Hepatocyte (in vitro differentiated cells): ENCODE results near the gene SPANXD. TPM values are rescaled to one million over a fixed set of nuclear protein-coding genes. Genes with fewer than 3 reads are reported as not detected.

ENCODE experiments used
- DNase-seq: peaks from one replicate; pipeline ENCODE4 v3.0.0-alpha.2; 2016; ENCODE audit warnings: low spot score
- H2AFZ ChIP-seq: fragments of 200-600 bp; sonication (generic); 2 replicates; pipeline ENCODE4 v1.6.0; 2016; ENCODE audit warnings: antibody characterized with exemption, mild to moderate bottlenecking
- H3K27ac ChIP-seq: fragments of 200-600 bp; sonication (generic); 2 replicates; pipeline ENCODE4 v1.5.1; 2016; ENCODE audit warnings: mild to moderate bottlenecking
- H3K27me3 ChIP-seq: fragments of 200-600 bp; sonication (generic); 2 replicates; pipeline ENCODE4 v1.6.1; 2016
- H3K36me3 ChIP-seq: fragments of 200-600 bp; sonication (generic); replicated peaks from 2 replicates; pipeline ENCODE4 v1.5.1; 2016; ENCODE audit warnings: low read depth; ENCODE audit not compliant: insufficient read depth
- H3K4me1 ChIP-seq: fragments of 200-600 bp; sonication (generic); 2 replicates; pipeline ENCODE4 v1.5.1; 2016; ENCODE audit warnings: mild to moderate bottlenecking, moderate library complexity; ENCODE audit not compliant: insufficient read depth
- H3K4me2 ChIP-seq: fragments of 200-600 bp; sonication (generic); 2 replicates; pipeline ENCODE4 v1.6.0; 2016
- H3K4me3 ChIP-seq: fragments of 200-600 bp; sonication (generic); 2 replicates; pipeline ENCODE4 v1.5.1; 2016; ENCODE audit warnings: mild to moderate bottlenecking
- H3K79me2 ChIP-seq: fragments of 200-600 bp; sonication (generic); 2 replicates; pipeline ENCODE4 v1.6.0; 2017; ENCODE audit warnings: mild to moderate bottlenecking
- H3K9me2 ChIP-seq: fragments of 200-600 bp; sonication (generic); replicated peaks from 2 replicates; pipeline ENCODE4 v1.6.0; 2017; ENCODE audit warnings: mild to moderate bottlenecking; ENCODE audit not compliant: insufficient read depth
- H3K9me3 ChIP-seq: fragments of 200-600 bp; sonication (generic); 2 replicates; pipeline ENCODE4 v1.5.1; 2016; ENCODE audit warnings: low read depth, mild to moderate bottlenecking
- H4K20me1 ChIP-seq: fragments of 200-600 bp; sonication (generic); 2 replicates; pipeline ENCODE4 v1.6.0; 2016; ENCODE audit warnings: mild to moderate bottlenecking; ENCODE audit not compliant: insufficient read depth, poor library complexity, severe bottlenecking
- EZH2 ChIP-seq: fragments of 200-600 bp; sonication (generic); IDR thresholded peaks from 2 replicates; pipeline ENCODE4 v1.6.1; 2016; ENCODE audit warnings: antibody characterized with exemption, mild to moderate bottlenecking, borderline replicate concordance
- EZH2phosphoT487 ChIP-seq: fragments of 200-600 bp; sonication (generic); IDR thresholded peaks from one replicate; pipeline ENCODE4 v1.6.1; 2018; ENCODE audit warnings: antibody characterized with exemption, mild to moderate bottlenecking, low read depth, moderate library complexity; ENCODE audit not compliant: unreplicated experiment, severe bottlenecking
- WGBS: methylation state at CpG from one replicate; pipeline ENCODE4 v1.1.6; 2016; ENCODE audit warnings: low lambda C conversion rate; ENCODE audit errors: missing lambda C conversion rate; 5-methylcytosine and 5-hydroxymethylcytosine counted together
- polyA plus RNA-seq: library from polyadenylated mRNA; unstranded; fragments of >200 nt; fragmentation: Nextera tagmentation; extraction: Ambion mirVana; gene quantifications from 2 replicates; pipeline ENCODE4 v1.2.1, GENCODE V29; 2016
- total RNA-seq: library from RNA; depleted of rRNA; stranded (reverse); fragments of >200 nt; gene quantifications from 2 replicates; pipeline ENCODE4 v1.2.3, GENCODE V29; 2014
- TF ChIP-seq, protein P1 (sequence below): fragments of 200-600 bp; sonication (generic); IDR thresholded peaks from 2 replicates; pipeline ENCODE4 v1.5.1; 2016; ENCODE audit warnings: antibody characterized with exemption, mild to moderate bottlenecking; ENCODE audit not compliant: poor library complexity

The SPANXD gene
- total and polyA plus RNA-seq, 2 experiments from 2014 or later: not detected

DNA sequence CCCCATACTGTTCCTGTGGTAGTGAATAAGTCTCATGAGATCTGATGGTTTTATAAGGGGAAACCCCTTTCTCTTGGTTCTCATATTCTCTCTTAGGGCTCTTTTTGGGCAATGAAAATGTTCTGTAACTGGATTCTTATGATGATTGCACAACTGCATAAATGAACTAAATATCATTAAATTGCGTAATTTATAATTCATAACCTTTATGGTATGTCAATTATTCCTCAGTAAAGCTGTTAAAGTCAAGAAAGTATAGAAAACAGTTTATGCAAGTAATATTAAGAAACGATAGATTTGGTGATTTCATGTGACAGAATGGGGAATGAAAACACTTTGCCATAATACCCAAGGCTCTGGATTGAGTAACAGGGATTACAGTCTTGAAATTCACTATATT lies 33.5 kb upstream of the SPANXD start:
- H3K27ac ChIP-seq: no peak overlapping the region
- no peaks in the 10 kb centered on the region for H3K9me2 ChIP-seq
- H3K4me2 ChIP-seq: no peak overlapping the region
- TF ChIP-seq EZH2 (no peak), EZH2phosphoT487 (no peak)
- TF ChIP-seq, protein P1, sequence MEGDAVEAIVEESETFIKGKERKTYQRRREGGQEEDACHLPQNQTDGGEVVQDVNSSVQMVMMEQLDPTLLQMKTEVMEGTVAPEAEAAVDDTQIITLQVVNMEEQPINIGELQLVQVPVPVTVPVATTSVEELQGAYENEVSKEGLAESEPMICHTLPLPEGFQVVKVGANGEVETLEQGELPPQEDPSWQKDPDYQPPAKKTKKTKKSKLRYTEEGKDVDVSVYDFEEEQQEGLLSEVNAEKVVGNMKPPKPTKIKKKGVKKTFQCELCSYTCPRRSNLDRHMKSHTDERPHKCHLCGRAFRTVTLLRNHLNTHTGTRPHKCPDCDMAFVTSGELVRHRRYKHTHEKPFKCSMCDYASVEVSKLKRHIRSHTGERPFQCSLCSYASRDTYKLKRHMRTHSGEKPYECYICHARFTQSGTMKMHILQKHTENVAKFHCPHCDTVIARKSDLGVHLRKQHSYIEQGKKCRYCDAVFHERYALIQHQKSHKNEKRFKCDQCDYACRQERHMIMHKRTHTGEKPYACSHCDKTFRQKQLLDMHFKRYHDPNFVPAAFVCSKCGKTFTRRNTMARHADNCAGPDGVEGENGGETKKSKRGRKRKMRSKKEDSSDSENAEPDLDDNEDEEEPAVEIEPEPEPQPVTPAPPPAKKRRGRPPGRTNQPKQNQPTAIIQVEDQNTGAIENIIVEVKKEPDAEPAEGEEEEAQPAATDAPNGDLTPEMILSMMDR: no peak
- H3K27me3 ChIP-seq: no peaks in the 10 kb centered on the region
- no peaks in the 10 kb centered on the region for H4K20me1 ChIP-seq
- no peaks in the 10 kb centered on the region for H3K9me3 ChIP-seq
- H2AFZ ChIP-seq: no peak overlapping the region
- 61% methylated on average over 2 of the region's 2 CpGs for WGBS
- H3K4me3 ChIP-seq: no peak overlapping the region
- H3K36me3 ChIP-seq: no peaks in the 10 kb centered on the region
- no peaks in the 10 kb centered on the region for H3K79me2 ChIP-seq
- no peak for DNase-seq
- H3K4me1 ChIP-seq: no peaks in the 10 kb centered on the region

DNA sequence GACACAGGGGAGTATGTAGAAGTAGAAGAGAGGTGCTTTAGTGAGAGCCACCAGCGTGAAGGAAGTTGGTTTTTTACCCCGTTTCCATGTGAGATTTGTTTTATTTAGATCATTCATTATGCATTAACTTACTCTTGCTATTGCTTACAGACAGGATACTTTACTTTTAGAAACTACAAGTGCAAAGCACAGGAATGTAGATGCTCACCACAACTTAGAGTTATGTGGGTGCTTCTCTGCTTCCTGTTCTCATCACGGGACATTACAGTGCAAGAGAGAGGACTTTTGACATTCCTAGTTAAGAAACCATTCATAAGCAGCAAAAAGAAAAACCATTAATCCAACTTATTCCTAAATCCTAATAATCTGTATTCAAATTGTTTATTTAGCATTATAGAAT lies 25.6 kb upstream of the SPANXD start:
- DNase-seq: no peak

DNA sequence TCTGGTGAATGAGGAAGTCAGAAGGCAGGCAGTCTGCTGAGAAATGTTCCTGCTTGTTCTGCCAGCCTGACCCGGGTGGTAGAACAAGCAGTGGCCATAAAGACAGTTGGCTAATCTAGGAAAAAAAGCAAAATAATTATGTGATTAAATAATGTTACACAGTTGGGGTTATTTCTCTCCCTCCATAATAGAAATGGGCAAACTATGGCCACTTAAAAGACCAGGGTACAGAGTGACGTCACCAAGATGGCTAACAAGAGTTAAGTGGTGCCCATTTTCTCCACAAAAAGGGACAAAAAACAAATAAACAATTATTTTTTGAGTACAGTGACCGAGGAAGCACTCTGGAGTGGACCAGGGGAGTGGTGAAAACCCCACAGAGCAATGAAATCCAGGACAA lies 16.1 kb upstream of the SPANXD start:
- WGBS: 55% methylated on average over 3 of the region's 3 CpGs
- Histone ChIP-seq H2AFZ (no peak overlapping the region), H3K27me3 (no peaks in the 10 kb centered on the region), H3K4me2 (no peak overlapping the region), H3K36me3 (no peaks in the 10 kb centered on the region), H3K9me2 (no peaks in the 10 kb centered on the region), H3K79me2 (no peaks in the 10 kb centered on the region), H3K4me1 (no peaks in the 10 kb centered on the region), H3K4me3 (no peak overlapping the region), H4K20me1 (no peaks in the 10 kb centered on the region), H3K27ac (no peak overlapping the region), H3K9me3 (no peaks in the 10 kb centered on the region)
- no peak for DNase-seq
- TF ChIP-seq EZH2 (no peak), EZH2phosphoT487 (no peak)
- TF ChIP-seq, protein P1: no peak

More for the DNA sequence above, 25.6 kb upstream of the SPANXD start:
- Histone ChIP-seq H2AFZ (no peak overlapping the region), H3K36me3 (no peaks in the 10 kb centered on the region), H3K9me3 (no peaks in the 10 kb centered on the region), H3K4me2 (no peak overlapping the region), H3K27ac (no peak overlapping the region), H3K4me3 (no peak overlapping the region), H4K20me1 (no peaks in the 10 kb centered on the region), H3K27me3 (no peaks in the 10 kb centered on the region), H3K4me1 (no peaks in the 10 kb centered on the region), H3K79me2 (no peaks in the 10 kb centered on the region), H3K9me2 (no peaks in the 10 kb centered on the region)
- 62% methylated on average over 3 of the region's 3 CpGs for WGBS
- TF ChIP-seq, protein P1: no peak
- TF ChIP-seq EZH2 (no peak), EZH2phosphoT487 (no peak)

DNA sequence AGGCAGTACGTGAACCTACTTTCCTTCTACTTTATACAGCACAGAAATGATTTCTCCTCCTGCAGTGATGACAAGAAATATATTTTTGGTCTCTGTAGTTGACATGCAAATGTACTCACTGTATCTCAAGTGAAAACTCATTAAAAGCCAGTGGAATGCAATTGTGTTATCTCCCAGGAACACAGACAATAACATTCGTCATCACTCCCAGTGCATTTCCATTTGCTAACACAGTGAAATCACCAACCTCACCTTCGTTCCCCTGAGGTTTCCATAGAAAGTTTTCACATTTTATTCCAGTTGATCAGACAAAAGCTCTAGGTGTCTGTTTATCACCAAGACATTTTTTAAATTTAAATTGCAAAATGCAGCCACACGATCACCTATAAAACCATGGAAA lies 2.5 kb upstream of the SPANXD start:
- 76% methylated on average over 4 of the region's 4 CpGs for WGBS

More for the DNA sequence above, 2.5 kb upstream of the SPANXD start:
- Histone ChIP-seq H4K20me1 (no peaks in the 10 kb centered on the region), H3K4me1 (no peaks in the 10 kb centered on the region), H3K79me2 (no peaks in the 10 kb centered on the region), H3K4me3 (no peak overlapping the region), H3K9me3 (no peaks in the 10 kb centered on the region), H3K9me2 (no peaks in the 10 kb centered on the region), H3K36me3 (no peaks in the 10 kb centered on the region), H2AFZ (no peak overlapping the region), H3K4me2 (no peak overlapping the region), H3K27me3 (no peaks in the 10 kb centered on the region), H3K27ac (no peak overlapping the region)
- no peak for TF ChIP-seq EZH2phosphoT487
- TF ChIP-seq, protein P1: no peak
- no peak for TF ChIP-seq EZH2
- no peak for DNase-seq
